Skin epidermis (tissue), 12 donors: ENCODE measurements around the gene CGREF1.

ENCODE experiments used
- H3K27ac ChIP-seq, 21 experiments: fragments of 200-600 bp; sonication (generic) in 11 of 21; one replicate each; pipeline ENCODE4 v1.5.0; 2020; ENCODE audit warnings: mild to moderate bottlenecking in 3 of 21, inconsistent platforms in 2 of 21, moderate library complexity in 2 of 21
- H3K4me3 ChIP-seq, 7 experiments: fragments of 200-600 bp; sonication (generic) in 2 of 7; one replicate each; pipeline ENCODE4 v1.5.0; 2020; ENCODE audit warnings: inconsistent platforms in 2 of 7, mild to moderate bottlenecking in 2 of 7, moderate library complexity in 1 of 7

The CGREF1 gene

GRCh38 chr2:27059141-27059820 lies 59.6 kb downstream of the CGREF1 start:
- peak overlapping the region in 2 of 21 experiments; percentile 1 to 6 for H3K27ac ChIP-seq
- no peak overlapping the region for H3K4me3 ChIP-seq

- Histone ChIP-seq H3K27ac (peak overlapping the region in 1 of 21 experiments; percentile 12), H3K4me3 (no peak overlapping the region)
These were observed 60.7 kb downstream of the CGREF1 start for GRCh38 chr2:27058210-27058609.

GRCh38 chr2:27057184-27057583 lies 61.7 kb downstream of the CGREF1 start:
- Histone ChIP-seq H3K27ac (no peak overlapping the region), H3K4me3 (no peak overlapping the region)

DNA sequence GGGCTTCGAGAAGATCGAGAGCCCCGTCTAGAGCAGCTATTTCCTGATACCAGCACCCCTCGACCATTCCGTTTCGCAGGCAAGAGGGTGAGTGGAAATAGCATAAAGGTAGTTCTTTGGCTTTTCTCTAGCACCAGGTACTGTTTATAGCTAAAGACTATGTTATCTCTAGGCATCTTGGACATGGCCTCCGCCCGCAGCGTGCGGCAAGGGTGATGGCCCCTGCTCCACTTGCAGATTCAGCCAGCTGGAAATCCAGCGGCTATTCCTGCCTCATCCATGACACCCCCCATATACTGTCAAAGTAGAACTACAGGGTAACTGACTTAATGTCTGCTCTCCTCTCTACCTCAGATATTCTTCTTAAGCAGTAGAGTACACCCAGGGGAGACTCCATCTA lies 64.2 kb downstream of the CGREF1 start:
- H3K4me3 ChIP-seq = no peak overlapping the region
- no peak overlapping the region for H3K27ac ChIP-seq

- no peak overlapping the region for H3K27ac ChIP-seq
- H3K4me3 ChIP-seq = no peak overlapping the region
These were observed 65.2 kb downstream of the CGREF1 start for GRCh38 chr2:27053776-27054175.

- no peak overlapping the region for H3K27ac ChIP-seq
- no peak overlapping the region for H3K4me3 ChIP-seq
These were observed 65.6 kb downstream of the CGREF1 start for GRCh38 chr2:27053321-27053720.

GRCh38 chr2:27051902-27052645 lies 66.9 kb downstream of the CGREF1 start:
- H3K4me3 ChIP-seq = peak overlapping the region; percentile 65 to 96 (median 84)
- peak overlapping the region; percentile 65 to 92 (median 84) for H3K27ac ChIP-seq

DNA sequence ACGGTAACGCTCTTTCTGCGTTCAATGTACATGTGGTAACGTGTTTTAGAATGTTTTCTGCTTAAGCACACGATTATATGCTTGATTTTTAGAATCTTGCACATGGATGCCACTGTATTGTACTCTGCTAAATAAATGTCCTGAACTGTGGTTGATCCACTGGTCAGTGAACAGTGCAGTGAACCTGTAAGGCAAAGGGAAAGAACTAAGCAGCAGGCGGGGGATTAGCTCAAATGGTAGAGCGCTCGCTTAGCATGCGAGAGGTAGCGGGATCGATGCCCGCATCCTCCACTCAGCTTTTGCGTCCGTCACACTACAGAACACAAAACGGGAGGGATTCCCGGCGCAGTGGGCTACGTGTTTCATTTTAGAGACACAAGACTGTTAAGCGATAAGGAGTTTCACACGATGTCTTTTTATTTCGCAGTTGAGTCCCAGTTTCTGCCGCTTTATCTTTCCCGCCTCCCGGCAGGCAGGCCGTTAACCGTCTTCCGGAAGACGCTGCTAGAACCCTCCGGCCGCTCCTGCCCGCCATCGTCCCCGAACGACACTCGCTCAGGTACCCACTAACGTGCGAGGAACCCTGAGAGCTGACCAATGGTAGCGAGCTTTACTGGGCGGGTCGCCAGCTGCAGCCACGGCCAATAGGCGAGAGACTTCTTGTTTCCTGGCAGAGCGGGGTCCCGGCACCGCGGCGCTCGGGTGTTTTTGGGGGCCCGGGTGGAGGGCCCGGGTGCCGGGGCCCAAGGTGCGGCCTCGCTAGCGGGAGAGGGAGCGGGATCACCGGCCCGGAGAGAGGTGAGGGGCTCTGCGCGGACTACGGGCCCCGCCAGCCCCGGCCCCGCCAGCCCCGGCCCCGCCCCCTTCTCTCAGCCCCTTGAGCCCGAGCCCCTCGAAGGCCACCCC lies 67.7 kb downstream of the CGREF1 start, which contains the start of gene AGBL5:
AGBL5 (plus strand) TSS at position 673 of the 906 bp plus-strand sequence. CDS start 1,291 bp downstream, outside the sequence.
- peak within 1 kb of the TSS; percentile 65 to 96 (median 84) for H3K4me3 ChIP-seq
- H3K27ac ChIP-seq = peak within 1 kb of the TSS; percentile 65 to 92 (median 84)
